ENCODE results near the gene DNASE1L1.

The DNASE1L1 gene

GRCh38 chrX:154354013-154354412 is 55.0 kb downstream of the DNASE1L1 start:
- Histone ChIP-seq H3K9ac (ENCODE audit: low read depth, low read length) (no peak overlapping the region), H3K9me3 (ENCODE audit: control insufficient read depth, insufficient read depth, low read length) (peaks cover 40% of the 10 kb centered on the region; the same call in 1 of the 2 replicates), H3K27ac (ENCODE audit: low read depth, low read length) (no peak overlapping the region), H3K4me3 (ENCODE audit: low read depth, low read length) (no peak overlapping the region), H3K27me3 (ENCODE audit: control insufficient read depth, insufficient read depth, low read length) (no peaks in the 10 kb centered on the region), H3K36me3 (ENCODE audit: control insufficient read depth, insufficient read depth, low read length) (peaks cover 100% of the 10 kb centered on the region), H3K4me1 (ENCODE audit: control insufficient read depth, insufficient read depth, low read length) (no peaks in the 10 kb centered on the region)

DNA sequence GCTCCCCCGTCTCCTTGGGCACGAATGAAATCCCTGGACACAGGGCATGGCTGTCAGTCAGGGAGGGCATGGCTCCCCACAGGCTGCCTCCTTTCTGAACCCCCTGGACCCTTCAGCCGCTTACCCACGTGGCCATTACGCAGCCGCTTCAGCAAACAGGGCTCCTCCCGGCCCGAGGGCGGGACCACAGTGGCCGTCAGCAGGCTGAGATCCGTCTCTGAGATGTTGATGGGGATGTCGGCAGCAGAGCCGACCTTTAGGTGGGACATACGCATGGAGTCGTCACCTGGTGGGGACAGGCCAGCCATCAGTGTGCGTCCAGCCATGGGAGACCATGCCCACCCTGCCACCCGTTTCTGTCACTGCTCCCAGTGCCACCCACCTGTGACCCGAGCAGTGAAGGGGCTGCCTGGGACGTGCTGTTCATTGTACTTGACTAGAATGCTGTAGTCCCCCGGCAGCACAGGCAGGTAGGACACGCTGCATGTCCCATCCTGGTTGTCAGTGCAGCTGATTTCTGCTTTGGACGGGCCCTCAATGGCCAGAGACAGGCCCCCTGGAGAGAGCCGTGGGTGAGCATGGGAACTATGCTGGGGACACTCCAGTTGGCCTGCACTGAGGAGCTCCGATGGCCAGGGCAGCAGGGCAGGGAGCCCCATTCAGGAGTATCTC is 55.7 kb downstream of the DNASE1L1 start:
- Histone ChIP-seq H3K36me3 (ENCODE audit: control insufficient read depth, insufficient read depth, low read length) (peaks cover 100% of the 10 kb centered on the region), H3K9ac (ENCODE audit: low read depth, low read length) (no peak overlapping the region), H3K27ac (ENCODE audit: low read depth, low read length) (no peak overlapping the region), H3K4me3 (ENCODE audit: low read depth, low read length) (no peak overlapping the region), H3K27me3 (ENCODE audit: control insufficient read depth, insufficient read depth, low read length) (no peaks in the 10 kb centered on the region), H3K4me1 (ENCODE audit: control insufficient read depth, insufficient read depth, low read length) (no peaks in the 10 kb centered on the region), H3K9me3 (ENCODE audit: control insufficient read depth, insufficient read depth, low read length) (peaks cover 37% of the 10 kb centered on the region; the same call in 1 of the 2 replicates)

DNA sequence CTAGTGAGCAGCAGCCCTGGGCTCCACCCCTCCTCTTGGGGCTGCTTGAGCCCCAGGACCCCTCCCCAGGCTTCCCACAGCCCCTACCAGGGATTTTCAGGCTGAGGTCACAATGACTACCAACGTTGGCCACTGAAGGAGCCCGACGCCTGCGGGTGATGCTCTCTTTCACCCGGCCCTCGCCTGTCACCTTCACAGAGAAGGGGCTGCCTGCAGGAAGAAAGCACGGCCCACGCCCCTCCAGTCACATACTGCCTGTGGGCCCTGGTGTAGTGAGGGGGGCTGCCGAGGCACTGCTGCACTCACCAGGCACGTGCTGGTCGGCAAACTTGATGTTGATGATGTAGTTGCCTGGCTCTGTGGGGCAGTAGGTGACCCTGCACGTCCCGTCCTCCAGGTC is 56.6 kb downstream of the DNASE1L1 start:
- Histone ChIP-seq H3K36me3 (ENCODE audit: control insufficient read depth, insufficient read depth, low read length) (peaks cover 93% of the 10 kb centered on the region), H3K27me3 (ENCODE audit: control insufficient read depth, insufficient read depth, low read length) (no peaks in the 10 kb centered on the region), H3K4me1 (ENCODE audit: control insufficient read depth, insufficient read depth, low read length) (no peaks in the 10 kb centered on the region), H3K27ac (ENCODE audit: low read depth, low read length) (no peak overlapping the region), H3K4me3 (ENCODE audit: low read depth, low read length) (no peak overlapping the region), H3K9ac (ENCODE audit: low read depth, low read length) (no peak overlapping the region), H3K9me3 (ENCODE audit: control insufficient read depth, insufficient read depth, low read length) (peaks cover 37% of the 10 kb centered on the region; the same call in 1 of the 2 replicates)

GRCh38 chrX:154352012-154352401 is 57.0 kb downstream of the DNASE1L1 start:
- H3K27ac ChIP-seq (ENCODE audit: low read depth, low read length) = no peak overlapping the region
- no peak overlapping the region for H3K4me3 ChIP-seq (ENCODE audit: low read depth, low read length)
- H3K4me1 ChIP-seq (ENCODE audit: control insufficient read depth, insufficient read depth, low read length) = no peaks in the 10 kb centered on the region
- H3K9ac ChIP-seq (ENCODE audit: low read depth, low read length) = no peak overlapping the region
- H3K36me3 ChIP-seq (ENCODE audit: control insufficient read depth, insufficient read depth, low read length) = peaks cover 88% of the 10 kb centered on the region
- no peaks in the 10 kb centered on the region for H3K27me3 ChIP-seq (ENCODE audit: control insufficient read depth, insufficient read depth, low read length)
- peaks cover 37% of the 10 kb centered on the region; the same call in 1 of the 2 replicates for H3K9me3 ChIP-seq (ENCODE audit: control insufficient read depth, insufficient read depth, low read length)
